OCI-LY3 (cell line): Measurements from ENCODE around the gene LRRC8D.
A peak's percentile ranks its signal among the peaks of the same experiment; 100 is the strongest.

Source experiments
- H2AFZ ChIP-seq: fragments of 200-600, 300-600 bp; shearing (Covaris generic); 2 replicates; pipeline ENCODE4 v1.6.0; 2014; ENCODE audit warnings: antibody characterized with exemption, low read depth, low read length
- H3K27ac ChIP-seq: fragments of 200-600, 300-600 bp; sonication (generic); 2 replicates; pipeline ENCODE4 v1.5.1; 2014; ENCODE audit warnings: mild to moderate bottlenecking, low read length, moderate library complexity, mixed read lengths
- H3K27me3 ChIP-seq: fragments of 200-600, 300-600 bp; sonication (generic); 2 replicates; pipeline ENCODE4 v1.6.1; 2014; ENCODE audit warnings: low read depth, low read length, mixed read lengths
- H3K36me3 ChIP-seq: fragments of 200-600, 300-600 bp; sonication (generic); replicated peaks from 2 replicates; pipeline ENCODE3; 2014; ENCODE audit warnings: low read depth, low read length, mixed read lengths
- H3K4me1 ChIP-seq: fragments of 300-600, 200-600 bp; sonication (generic); 2 replicates; pipeline ENCODE4 v1.6.1; 2014; ENCODE audit warnings: low read length, mixed read lengths
- H3K4me2 ChIP-seq: fragments of 200-600, 300-600 bp; sonication (generic); 2 replicates; pipeline ENCODE4 v1.6.1; 2014; ENCODE audit warnings: low read length, mixed read lengths
- H3K4me3 ChIP-seq: fragments of 300-600, 200-600 bp; sonication (generic); 2 replicates; pipeline ENCODE4 v1.5.1; 2014; ENCODE audit warnings: antibody characterized with exemption, mild to moderate bottlenecking, low read length, moderate library complexity
- H3K79me2 ChIP-seq: fragments of 300-600, 200-600 bp; shearing (Covaris generic); 2 replicates; pipeline ENCODE4 v1.6.1; 2014; ENCODE audit warnings: mild to moderate bottlenecking, low read length, mixed read lengths
- H3K9ac ChIP-seq: fragments of 300-600, 200-600 bp; shearing (Covaris generic); 2 replicates; pipeline ENCODE4 v1.6.0; 2014; ENCODE audit warnings: mild to moderate bottlenecking, low read length, moderate library complexity
- H3K9me3 ChIP-seq: fragments of 200-600, 300-600 bp; shearing (Covaris generic); 2 replicates; pipeline ENCODE4 v1.6.1; 2014; ENCODE audit warnings: low read length, mixed read lengths; ENCODE audit not compliant: insufficient read depth
- H4K20me1 ChIP-seq: fragments of 200-600, 300-600 bp; sonication (generic); 2 replicates; pipeline ENCODE4 v1.6.1; 2016; ENCODE audit warnings: low read length, mixed read lengths; ENCODE audit not compliant: insufficient read depth
- CTCF ChIP-seq: fragments of 200-600, 300-600 bp; sonication (generic); IDR thresholded peaks from 2 replicates; pipeline ENCODE4 v1.5.1; 2014; ENCODE audit warnings: antibody characterized with exemption, low read length, low read depth
- EZH2phosphoT487 ChIP-seq: fragments of 200-600 bp; shearing (Covaris generic); IDR thresholded peaks from 2 replicates; pipeline ENCODE4 v1.6.1; 2018; ENCODE audit warnings: antibody characterized with exemption, mixed run types, low read depth

Gene LRRC8D

DNA sequence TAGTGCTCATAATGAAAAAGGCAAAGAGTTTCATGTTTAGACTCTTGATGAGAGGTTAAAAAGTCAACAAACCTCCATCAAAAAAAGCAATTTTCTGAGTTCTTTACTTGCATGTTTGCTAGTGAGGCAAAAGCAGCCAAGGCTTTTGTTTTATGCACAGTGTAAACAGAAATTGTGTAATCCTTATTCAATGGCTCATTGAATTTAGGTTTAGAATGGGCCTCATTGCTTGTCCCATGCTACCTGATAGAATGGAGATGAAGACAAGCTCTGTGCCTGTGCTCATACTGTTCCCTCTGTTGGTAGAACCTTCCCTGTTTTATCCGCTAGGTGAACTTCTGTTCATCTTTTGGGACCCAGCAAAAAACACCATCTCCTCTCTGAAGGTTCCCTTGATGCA is 10.0 kb upstream of the LRRC8D start:
- Histone ChIP-seq H2AFZ (no peak overlapping the region), H3K9ac (no peak overlapping the region), H3K4me3 (no peak overlapping the region), H3K79me2 (no peaks in the 10 kb centered on the region), H3K27ac (no peak overlapping the region), H3K27me3 (peaks cover 4% of the 10 kb centered on the region; the same call in 1 of the 2 replicates), H3K9me3 (no peaks in the 10 kb centered on the region), H3K4me1 (peaks cover 23% of the 10 kb centered on the region), H3K4me2 (no peak overlapping the region), H4K20me1 (no peaks in the 10 kb centered on the region), H3K36me3 (no peaks in the 10 kb centered on the region)
- no peak for TF ChIP-seq CTCF
- TF ChIP-seq EZH2phosphoT487, result no peak

GRCh38 chr1:89812992-89813391 is 7.8 kb upstream of the LRRC8D start:
- no peak overlapping the region for H3K4me2 ChIP-seq

GRCh38 chr1:89815040-89815439 is 5.8 kb upstream of the LRRC8D start:
- H4K20me1 ChIP-seq, result no peaks in the 10 kb centered on the region
- H3K4me2 ChIP-seq, result peak overlapping the region; percentile 49
- no peaks in the 10 kb centered on the region for H3K36me3 ChIP-seq
- H3K27ac ChIP-seq, result no peak overlapping the region
- peaks cover 30% of the 10 kb centered on the region for H3K4me1 ChIP-seq
- H3K79me2 ChIP-seq, result peaks cover 4% of the 10 kb centered on the region; the same call in 1 of the 2 replicates
- H3K9me3 ChIP-seq, result no peaks in the 10 kb centered on the region
- TF ChIP-seq CTCF (no peak), EZH2phosphoT487 (no peak)
- H3K27me3 ChIP-seq, result peaks cover 4% of the 10 kb centered on the region; the same call in 1 of the 2 replicates
- peak overlapping the region; percentile 20; the same call in 1 of the 2 replicates for H3K4me3 ChIP-seq
- H2AFZ ChIP-seq, result no peak overlapping the region
- no peak overlapping the region for H3K9ac ChIP-seq

More at GRCh38 chr1:89812992-89813391, 7.8 kb upstream of the LRRC8D start:
- Histone ChIP-seq H3K9ac (no peak overlapping the region), H2AFZ (no peak overlapping the region), H3K27me3 (peaks cover 4% of the 10 kb centered on the region; the same call in 1 of the 2 replicates), H3K79me2 (no peaks in the 10 kb centered on the region), H3K27ac (no peak overlapping the region), H3K4me3 (no peak overlapping the region), H3K9me3 (no peaks in the 10 kb centered on the region), H3K36me3 (no peaks in the 10 kb centered on the region), H3K4me1 (peaks cover 25% of the 10 kb centered on the region), H4K20me1 (no peaks in the 10 kb centered on the region)
- no peak for TF ChIP-seq CTCF
- TF ChIP-seq EZH2phosphoT487, result no peak

DNA sequence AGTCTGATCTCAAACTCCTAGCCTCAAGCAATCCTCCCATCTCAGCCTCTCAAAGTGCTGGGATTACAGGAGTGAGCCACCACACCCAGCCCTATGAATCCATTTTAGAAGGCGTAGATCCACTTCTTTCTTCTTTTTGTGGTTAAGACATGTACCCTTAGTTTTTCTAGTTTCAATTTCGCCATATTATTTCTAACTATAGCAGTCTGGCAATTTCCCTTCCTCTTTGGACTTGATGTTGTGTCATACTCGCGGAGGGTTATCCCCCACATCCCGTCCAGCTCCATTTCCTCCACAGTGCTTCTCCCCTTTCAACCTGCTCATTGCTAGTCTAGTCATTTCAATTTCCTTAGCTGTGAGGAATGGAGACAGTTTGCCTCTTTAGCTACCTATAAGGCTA is 5.2 kb upstream of the LRRC8D start:
- Histone ChIP-seq H3K9ac (no peak overlapping the region), H3K4me2 (peak overlapping the region; percentile 49), H3K27me3 (peaks cover 4% of the 10 kb centered on the region; the same call in 1 of the 2 replicates), H3K4me3 (peak overlapping the region; percentile 20; the same call in 1 of the 2 replicates), H3K79me2 (peaks cover 6% of the 10 kb centered on the region; the same call in 1 of the 2 replicates), H3K9me3 (no peaks in the 10 kb centered on the region), H2AFZ (no peak overlapping the region), H4K20me1 (no peaks in the 10 kb centered on the region), H3K27ac (no peak overlapping the region), H3K36me3 (no peaks in the 10 kb centered on the region), H3K4me1 (peaks cover 27% of the 10 kb centered on the region)
- no peak for TF ChIP-seq CTCF
- TF ChIP-seq EZH2phosphoT487, result no peak
